GM21576 (cell line): ENCODE measurements around the gene FANK1.
A peak's percentile ranks its signal among the peaks of the same experiment; 100 is the strongest.

ENCODE experiments used
- ATAC-seq: cut with Tn5 transposase; IDR thresholded peaks from one replicate; pipeline ENCODE4 v1.9.1; 2021; ENCODE audit warnings: mild to moderate bottlenecking, moderate library complexity; ENCODE audit not compliant: unreplicated experiment

The FANK1 gene, protein sequence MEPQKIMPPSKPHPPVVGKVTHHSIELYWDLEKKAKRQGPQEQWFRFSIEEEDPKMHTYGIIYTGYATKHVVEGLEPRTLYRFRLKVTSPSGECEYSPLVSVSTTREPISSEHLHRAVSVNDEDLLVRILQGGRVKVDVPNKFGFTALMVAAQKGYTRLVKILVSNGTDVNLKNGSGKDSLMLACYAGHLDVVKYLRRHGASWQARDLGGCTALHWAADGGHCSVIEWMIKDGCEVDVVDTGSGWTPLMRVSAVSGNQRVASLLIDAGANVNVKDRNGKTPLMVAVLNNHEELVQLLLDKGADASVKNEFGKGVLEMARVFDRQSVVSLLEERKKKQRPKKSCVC

GRCh38 chr10:125896088-125896934 lies at the start of gene FANK1:
FANK1 (plus strand) TSS chr10:125896564; CDS start chr10:125896643, 79 bp downstream.
- peak; percentile 86 for ATAC-seq

- ATAC-seq, result peak; percentile 43
These were observed 49.5 kb upstream of the FANK1 start for GRCh38 chr10:125846894-125847293.

GRCh38 chr10:125848371-125848770 lies 48.0 kb upstream of the FANK1 start:
- ATAC-seq, result no peak

DNA sequence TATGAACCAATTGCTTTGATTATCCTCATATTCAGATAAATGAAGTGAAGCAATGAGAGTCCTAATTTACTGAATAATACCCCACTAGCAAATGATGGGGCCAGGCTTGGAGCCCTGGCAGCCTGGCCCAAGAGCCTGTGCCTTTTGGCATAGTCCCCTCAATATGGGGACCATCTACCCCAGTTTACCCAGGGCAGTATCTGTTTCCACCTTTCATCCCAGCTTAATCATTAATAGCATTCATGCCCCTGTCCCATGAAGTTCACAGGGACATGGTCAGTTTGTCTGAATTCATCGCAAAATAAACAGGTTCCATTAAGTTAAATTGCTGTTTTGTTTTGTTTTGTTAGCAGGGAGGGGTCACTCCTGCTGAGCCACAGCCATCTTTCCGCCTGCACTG lies 47.5 kb upstream of the FANK1 start:
- ATAC-seq, result no peak

GRCh38 chr10:125849448-125849847 lies 46.9 kb upstream of the FANK1 start:
- ATAC-seq, result no peak

DNA sequence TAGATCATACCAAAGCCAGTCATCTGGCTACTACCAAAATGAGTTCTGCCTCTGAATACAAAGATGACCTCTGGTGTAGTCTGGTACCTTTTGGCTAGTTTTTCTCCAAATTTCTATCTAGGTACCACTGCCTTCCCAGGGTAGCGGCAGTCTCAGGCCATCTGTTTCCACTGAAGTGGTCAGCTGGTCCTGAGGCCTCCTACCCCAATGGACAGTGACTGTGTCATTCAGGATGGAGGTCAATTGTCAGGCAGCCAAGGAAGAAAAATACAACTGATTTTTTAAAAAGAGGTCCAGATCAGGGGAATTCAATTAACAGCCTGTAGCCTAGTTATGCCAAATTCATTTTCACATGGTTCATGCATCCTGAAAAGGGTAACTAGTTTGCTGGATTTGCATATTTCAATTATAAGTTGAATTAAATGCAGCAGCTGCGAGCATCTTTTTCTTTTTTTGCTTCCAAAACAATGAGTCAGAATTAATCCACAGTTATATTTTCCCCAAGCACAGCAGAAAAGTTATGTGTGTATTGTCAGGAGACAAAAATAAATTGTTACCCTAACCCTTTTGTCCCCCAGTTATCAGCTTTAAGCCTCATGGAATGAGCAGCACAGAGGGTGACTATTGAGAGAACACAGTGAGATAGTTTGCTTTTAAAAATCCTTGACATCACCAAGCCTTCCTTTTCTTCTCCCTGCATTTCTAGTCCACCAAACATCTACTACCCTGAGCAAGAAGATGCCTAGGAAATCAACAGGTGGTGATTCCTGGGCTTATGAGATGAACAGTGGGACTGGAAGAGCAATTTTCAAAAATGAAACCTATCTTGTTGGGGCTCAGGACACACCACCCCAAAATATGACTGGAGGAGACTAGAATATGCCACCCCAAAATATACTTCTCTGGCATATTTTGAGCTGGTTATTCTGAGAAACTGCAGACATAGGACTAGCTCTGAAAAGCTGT lies 45.3 kb upstream of the FANK1 start:
- no peak for ATAC-seq

DNA sequence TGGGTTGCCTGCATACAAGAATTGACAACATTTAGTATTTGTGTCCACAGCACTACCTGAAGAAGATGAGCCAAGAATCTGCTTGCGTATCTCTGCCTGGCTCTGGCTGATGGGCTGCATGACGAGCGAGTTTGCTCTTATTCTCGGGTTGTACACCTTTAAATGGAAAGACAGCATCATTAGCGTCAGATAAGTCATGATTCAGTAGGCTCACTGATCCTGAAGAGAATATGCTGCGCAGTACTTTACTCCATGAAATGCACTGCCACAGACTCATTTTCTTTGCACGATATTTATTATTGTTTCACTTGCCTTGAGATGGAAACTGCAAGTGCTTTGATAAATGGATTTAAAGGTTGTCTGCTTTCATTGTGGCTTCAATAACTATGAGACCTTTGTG lies 43.9 kb upstream of the FANK1 start:
- ATAC-seq, result no peak

DNA sequence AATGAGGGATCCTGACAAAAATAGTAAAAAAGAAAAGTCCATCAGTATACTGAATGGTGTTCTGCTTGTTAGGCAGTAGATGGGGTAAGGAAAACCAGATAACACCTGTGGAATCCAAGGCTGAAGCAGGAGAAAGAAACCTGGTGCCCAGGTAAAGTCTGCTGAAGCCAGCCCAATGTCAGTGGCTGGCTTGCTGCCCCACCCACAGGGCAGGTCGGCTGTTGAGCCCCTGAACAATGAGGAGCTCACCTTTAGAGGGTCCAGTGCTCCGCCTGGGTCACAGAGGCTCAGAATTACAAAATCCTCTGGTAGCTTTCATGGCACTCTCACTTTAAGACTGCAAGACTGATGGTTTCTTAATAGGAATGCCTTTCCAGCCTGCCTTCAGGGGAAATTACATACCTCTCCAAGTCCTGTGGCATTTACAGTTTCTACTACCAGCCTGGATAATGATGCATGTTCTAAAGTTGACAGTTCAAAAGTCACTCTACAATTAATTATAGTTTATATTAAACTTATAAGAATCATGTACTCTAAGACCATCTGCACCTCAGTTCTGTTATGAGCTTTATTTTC lies 39.1 kb upstream of the FANK1 start:
- no peak for ATAC-seq

GRCh38 chr10:125859128-125859817 lies 37.1 kb upstream of the FANK1 start:
- ATAC-seq, result no peak

DNA sequence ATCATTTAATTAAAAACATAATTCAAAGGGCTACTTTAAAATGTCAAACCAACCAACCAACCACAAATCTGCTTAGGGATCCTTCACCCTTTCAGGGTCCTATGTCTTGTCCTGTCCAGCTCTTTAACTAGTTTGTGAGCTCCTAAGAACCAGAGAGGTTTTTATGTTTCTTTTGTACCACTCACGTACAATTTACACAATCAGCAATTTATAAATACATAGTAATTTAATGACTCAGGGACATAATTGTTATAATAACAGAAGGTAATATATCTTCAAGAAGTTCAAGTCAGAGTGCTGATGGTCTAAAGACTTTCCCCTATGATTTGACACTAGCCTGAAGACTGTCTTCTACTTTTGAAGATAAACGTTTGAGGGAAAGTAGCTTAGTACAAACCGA lies 31.2 kb upstream of the FANK1 start:
- ATAC-seq, result no peak

GRCh38 chr10:125866421-125867029 lies 29.8 kb upstream of the FANK1 start:
- no peak for ATAC-seq

DNA sequence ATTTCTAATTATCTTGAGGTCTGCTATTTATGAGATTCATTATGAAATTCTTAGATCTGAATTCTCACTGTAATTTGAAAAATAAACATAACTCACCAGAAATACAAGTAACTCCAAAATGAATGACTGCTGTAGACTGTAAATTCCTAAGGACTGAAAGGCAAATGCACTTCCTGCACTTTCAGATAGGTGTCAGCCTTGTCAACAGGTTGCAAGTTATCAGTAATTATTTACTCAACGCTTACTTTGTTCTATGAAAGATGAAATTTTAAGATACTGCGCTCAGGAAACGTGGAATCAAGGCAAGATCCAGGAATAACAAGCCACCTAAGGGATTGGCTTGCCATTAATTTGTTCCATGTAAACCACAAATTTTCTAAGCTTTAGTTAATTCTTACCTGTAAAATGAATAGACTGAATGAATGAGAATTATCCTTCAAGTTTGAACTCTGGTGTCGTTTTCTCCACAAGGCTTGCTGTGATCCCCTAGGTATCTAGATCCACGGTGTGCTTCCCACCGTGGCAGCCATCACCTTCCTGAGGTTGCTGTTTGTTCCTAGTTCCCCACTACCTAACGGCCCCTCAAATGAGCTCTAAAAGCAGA lies 27.9 kb upstream of the FANK1 start:
- ATAC-seq, result peak; percentile 78

DNA sequence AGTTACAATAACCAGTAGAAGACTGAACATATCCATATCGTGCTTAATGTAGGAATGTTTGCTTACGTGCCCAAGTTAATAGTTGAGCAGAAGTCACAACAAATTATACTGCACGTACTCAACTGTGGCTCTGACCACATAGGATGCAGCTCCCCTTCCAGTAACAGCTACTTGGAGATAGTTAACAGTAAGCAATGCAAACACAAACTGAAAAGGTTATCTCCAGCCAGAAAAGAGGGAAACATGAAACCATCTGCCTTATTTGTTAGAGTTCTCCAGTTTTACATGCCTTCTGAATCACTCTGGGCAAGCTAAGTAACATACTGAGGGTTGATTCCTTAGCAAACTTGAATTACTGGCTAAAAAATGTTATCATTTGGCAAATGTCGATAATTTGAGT lies 25.0 kb upstream of the FANK1 start:
- ATAC-seq, result no peak

DNA sequence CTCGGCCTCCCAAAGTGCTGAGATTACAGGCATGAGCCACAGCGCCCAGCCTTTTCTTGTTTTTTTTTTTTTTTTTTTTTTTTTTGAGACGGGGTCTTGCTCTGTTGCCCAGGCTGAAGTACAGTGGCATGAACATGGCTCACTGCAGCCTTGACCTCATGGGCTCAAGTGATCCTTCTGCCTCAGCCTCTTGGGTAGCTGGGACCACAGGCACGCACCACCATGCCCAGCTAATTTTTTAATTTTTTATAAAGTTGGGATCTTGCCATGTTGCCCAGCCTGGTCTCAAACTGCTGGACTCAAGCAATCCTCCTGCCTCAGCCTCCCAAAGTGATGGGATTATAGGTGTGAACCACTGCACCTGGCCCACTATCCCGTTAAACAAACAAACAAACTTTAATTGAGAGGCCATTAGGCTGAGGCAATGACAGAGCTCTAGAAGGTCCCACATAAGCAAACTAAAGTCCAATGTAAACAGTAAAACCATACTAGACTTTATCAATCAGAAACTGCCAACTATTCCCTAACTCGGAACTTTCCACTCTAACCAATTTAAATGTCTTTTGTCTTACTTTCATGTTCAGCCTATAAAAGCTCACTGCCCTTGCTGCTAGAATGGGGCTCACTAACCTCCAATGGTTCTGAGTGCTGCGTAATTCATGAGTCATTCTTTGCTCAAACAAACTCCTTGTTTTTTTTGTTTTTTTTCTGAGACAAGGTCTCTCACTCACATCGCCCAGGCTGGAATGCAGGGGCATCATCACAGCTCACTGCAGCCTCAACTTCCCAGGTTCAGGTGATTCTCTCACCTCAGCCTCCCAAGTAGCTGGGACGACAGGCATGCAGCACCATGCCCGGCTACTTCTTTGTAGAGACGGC lies 17.2 kb upstream of the FANK1 start:
- no peak for ATAC-seq

DNA sequence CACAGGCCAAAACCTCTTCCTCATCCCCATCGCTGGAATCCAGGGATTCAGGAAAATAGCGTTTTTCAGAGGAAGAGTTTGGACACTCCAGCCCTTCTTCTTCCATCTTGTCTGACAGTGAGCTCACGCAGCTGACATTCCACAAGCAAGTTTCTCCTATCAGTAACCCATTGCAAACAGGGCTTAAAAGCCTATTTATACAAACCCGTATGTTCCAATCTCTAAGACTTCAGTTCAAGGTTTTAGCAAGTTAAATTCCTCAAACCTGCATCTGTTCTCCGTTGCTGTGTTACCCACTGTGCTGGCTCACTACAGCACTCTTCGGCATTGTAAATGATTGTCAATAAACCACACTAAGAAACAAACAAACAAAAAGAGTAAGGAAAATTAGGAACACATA lies 15.6 kb upstream of the FANK1 start:
- no peak for ATAC-seq

- no peak for ATAC-seq
These were observed 15.2 kb upstream of the FANK1 start, which contains the start of gene DHX32 for GRCh38 chr10:125881192-125881591. DHX32 (minus strand) TSS chr10:125881292; CDS start chr10:125880824, 468 bp downstream.

DNA sequence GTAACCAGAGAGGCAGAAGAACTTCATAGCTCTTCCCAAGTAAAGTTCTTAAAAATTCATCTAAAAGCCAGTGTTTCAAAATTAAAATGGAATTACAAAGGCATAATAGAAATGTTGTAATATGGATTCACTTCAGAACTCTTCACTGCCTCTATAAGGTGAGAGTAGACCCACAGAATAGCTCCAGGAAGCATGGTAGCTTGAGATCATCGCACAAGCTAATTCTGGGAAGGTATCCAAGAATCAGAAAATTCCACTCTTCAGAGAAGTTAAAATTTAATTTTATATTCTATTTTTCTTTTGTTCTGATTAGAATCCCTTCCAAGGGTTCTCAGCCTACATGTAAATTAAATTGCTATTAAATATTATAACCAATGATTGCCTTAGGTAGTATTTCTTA lies 13.8 kb upstream of the FANK1 start:
- no peak for ATAC-seq

DNA sequence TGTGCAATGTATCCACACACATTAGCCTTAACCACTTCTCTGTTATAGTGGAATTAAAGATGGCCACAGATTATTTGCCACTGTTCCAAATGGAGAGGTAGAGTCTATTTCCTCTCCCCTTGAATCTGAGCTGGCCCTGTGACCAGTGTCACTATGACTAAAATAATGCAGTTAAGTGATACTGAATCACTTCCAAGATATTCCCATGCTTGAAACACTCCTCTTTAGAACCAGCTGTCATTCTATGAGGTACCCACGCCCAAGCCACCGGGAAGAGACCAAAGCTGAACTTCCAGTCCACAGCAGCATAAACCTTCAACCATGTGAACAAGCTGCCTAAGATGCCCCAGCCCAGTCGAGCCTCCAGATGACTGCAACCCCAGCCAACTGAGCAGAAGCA lies 13.2 kb upstream of the FANK1 start:
- no peak for ATAC-seq
